ENCODE measurements around the gene HAX1.
"Not testable (repeated sequence)": the region's sequence is repeated elsewhere in the genome, so short reads cannot be mapped to it uniquely, and the experiment has no call there.

The HAX1 gene

GRCh38 chr1:154272217-154272998 is at the start of gene HAX1:
Gene HAX1, plus strand, starts transcription at chr1:154272629. Its CDS starts 95 bp downstream, at chr1:154272724.
- DNase-seq = peak; percentile 81 to 91

GRCh38 chr1:154222918-154223317 is 49.5 kb upstream of the HAX1 start:
- no peak for DNase-seq

- DNase-seq = no peak
Observed at GRCh38 chr1:154223621-154224020, 48.8 kb upstream of the HAX1 start.

- no peak for DNase-seq
Observed at GRCh38 chr1:154225370-154225769, 47.1 kb upstream of the HAX1 start.

- DNase-seq = not testable (repeated sequence)
Observed at GRCh38 chr1:154231112-154231511, 41.3 kb upstream of the HAX1 start.

- DNase-seq = not testable (repeated sequence)
Observed at GRCh38 chr1:154233127-154233526, 39.3 kb upstream of the HAX1 start.

GRCh38 chr1:154236855-154237254 is 35.6 kb upstream of the HAX1 start:
- DNase-seq = no peak

- no peak for DNase-seq
Observed at GRCh38 chr1:154237435-154237834, 35.0 kb upstream of the HAX1 start.

- DNase-seq = no peak
Observed at GRCh38 chr1:154237880-154238506, 34.4 kb upstream of the HAX1 start.

GRCh38 chr1:154239491-154239890 is 32.9 kb upstream of the HAX1 start:
- DNase-seq = no peak

- DNase-seq = no peak
Observed at GRCh38 chr1:154240294-154240833, 32.1 kb upstream of the HAX1 start.

- no peak for DNase-seq
Observed at GRCh38 chr1:154241703-154242351, 30.6 kb upstream of the HAX1 start.

GRCh38 chr1:154253671-154254070 is 18.8 kb upstream of the HAX1 start:
- no peak for DNase-seq

GRCh38 chr1:154256686-154257085 is 15.7 kb upstream of the HAX1 start:
- DNase-seq = no peak

- no peak for DNase-seq
Observed at GRCh38 chr1:154258784-154259183, 13.6 kb upstream of the HAX1 start.

GRCh38 chr1:154260127-154260526 is 12.3 kb upstream of the HAX1 start:
- no peak for DNase-seq

GRCh38 chr1:154263465-154264332 is 8.7 kb upstream of the HAX1 start:
- DNase-seq = no peak

GRCh38 chr1:154264454-154264853 is 8.0 kb upstream of the HAX1 start:
- DNase-seq = no peak

GRCh38 chr1:154265586-154265985 is 6.8 kb upstream of the HAX1 start:
- DNase-seq = no peak

- no peak for DNase-seq
Observed at GRCh38 chr1:154270833-154271232, 1.6 kb upstream of the HAX1 start.

GRCh38 chr1:154272999-154273563 is 652 bp downstream of the HAX1 start:
- DNase-seq = no peak

- no peak for DNase-seq
Observed at GRCh38 chr1:154276797-154277196, 4.4 kb downstream of the HAX1 start.

Measured in SW 1271 (cell line).